Measurements from ENCODE around the gene LY6G5B.

LY6G5B gene

DNA sequence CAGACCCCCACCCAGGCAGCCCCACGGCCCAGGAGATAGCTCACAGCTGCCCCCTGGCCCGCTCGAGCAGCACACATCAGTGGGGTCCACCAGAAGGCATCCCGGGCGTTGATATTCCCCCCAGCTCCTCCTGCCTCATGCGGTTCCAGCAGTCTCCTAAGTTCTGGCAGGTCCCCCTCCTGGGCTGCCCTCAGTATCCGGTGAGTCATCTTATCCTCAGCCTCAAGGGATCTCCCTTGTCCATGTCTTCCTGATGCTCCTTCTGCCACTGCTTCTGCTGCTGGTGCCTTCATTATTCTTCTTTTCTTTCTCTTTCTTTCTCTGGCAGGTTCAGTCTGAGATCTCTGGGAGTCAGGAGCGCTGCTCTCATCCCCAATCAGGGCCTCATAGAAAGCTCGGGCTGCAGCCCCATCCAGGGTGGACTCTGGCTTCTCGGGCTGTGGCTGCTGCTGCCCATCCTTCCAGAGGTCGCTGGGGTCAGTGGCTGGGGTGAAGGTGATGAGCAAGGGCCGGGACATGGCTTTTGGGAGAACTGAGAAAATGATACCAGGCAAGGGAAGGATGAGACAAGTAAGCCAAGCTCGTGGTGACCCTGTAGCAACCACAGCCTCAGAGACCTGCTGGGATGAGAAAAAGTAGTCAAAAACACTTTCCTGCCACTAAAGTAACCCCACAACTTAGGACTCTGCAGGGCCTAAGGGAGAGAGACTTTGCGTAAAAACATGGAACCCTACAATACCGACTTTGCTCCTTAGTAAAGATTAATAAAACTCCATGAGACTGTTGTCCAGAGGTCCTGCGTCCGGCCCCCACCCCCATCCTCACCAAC lies 5.6 kb upstream of the LY6G5B start:
- H3K27me3 ChIP-seq (ENCODE audit: low read depth, low read length): no peaks in the 10 kb centered on the region
- H3K9me3 ChIP-seq (ENCODE audit: insufficient read depth, low read length): peaks cover 3% of the 10 kb centered on the region; the same call in 1 of the 2 replicates
- H3K4me3 ChIP-seq (ENCODE audit: low read length): peak overlapping the region; percentile 100
- H3K4me2 ChIP-seq (ENCODE audit: low read length): peak overlapping the region; percentile 96
- H3K79me2 ChIP-seq (ENCODE audit: low read length): peaks cover 56% of the 10 kb centered on the region
- H4K20me1 ChIP-seq (ENCODE audit: insufficient read depth, low read length): no peaks in the 10 kb centered on the region
- H3K27ac ChIP-seq (ENCODE audit: low read length): peak overlapping the region; percentile 98
- H3K36me3 ChIP-seq (replicated peaks; ENCODE audit: low read depth, low read length): peaks cover 30% of the 10 kb centered on the region
- peaks cover 37% of the 10 kb centered on the region for H3K4me1 ChIP-seq (ENCODE audit: low read length)
- peak overlapping the region; percentile 100 for H3K9ac ChIP-seq (ENCODE audit: low read length)
- H2AFZ ChIP-seq (ENCODE audit: low read depth, low read length): 0 out of 2 replicates have a peak overlapping the region, but pooled peaks have one; percentile 54
- TF ChIP-seq EZH2phosphoT487 (IDR thresholded peaks at IDR 0.05; ENCODE audit: low read depth) (no peak), CTCF (IDR thresholded peaks at IDR 0.05; ENCODE audit: low read depth, low read length) (no peak)

GRCh38 chr6:31664790-31665500 lies 4.8 kb upstream of the LY6G5B start, which contains the start of gene GPANK1:
Gene GPANK1, minus strand, starts transcription at chr6:31664997. Its CDS starts 519 bp downstream, at chr6:31664478.
- Histone ChIP-seq H3K9ac (ENCODE audit: low read length) (peak within 1 kb of the TSS; percentile 100), H2AFZ (ENCODE audit: low read depth, low read length) (peak within 1 kb of the TSS; percentile 54; the same call in 1 of the 2 replicates), H3K9me3 (ENCODE audit: insufficient read depth, low read length) (peaks cover 3% of the 10 kb centered on the region; the same call in 1 of the 2 replicates), H3K4me1 (ENCODE audit: low read length) (peaks cover 30% of the 10 kb centered on the region), H3K79me2 (ENCODE audit: low read length) (peaks cover 48% of the 10 kb centered on the region), H3K27ac (ENCODE audit: low read length) (peak within 1 kb of the TSS; percentile 98), H3K4me3 (ENCODE audit: low read length) (peak within 1 kb of the TSS; percentile 100), H3K4me2 (ENCODE audit: low read length) (peak within 1 kb of the TSS; percentile 96), H3K27me3 (ENCODE audit: low read depth, low read length) (no peaks in the 10 kb centered on the region), H4K20me1 (ENCODE audit: insufficient read depth, low read length) (no peaks in the 10 kb centered on the region), H3K36me3 (replicated peaks; ENCODE audit: low read depth, low read length) (peaks cover 34% of the 10 kb centered on the region)
- TF ChIP-seq CTCF (IDR thresholded peaks at IDR 0.05; ENCODE audit: low read depth, low read length) (no peak), EZH2phosphoT487 (IDR thresholded peaks at IDR 0.05; ENCODE audit: low read depth) (no peak)

DNA sequence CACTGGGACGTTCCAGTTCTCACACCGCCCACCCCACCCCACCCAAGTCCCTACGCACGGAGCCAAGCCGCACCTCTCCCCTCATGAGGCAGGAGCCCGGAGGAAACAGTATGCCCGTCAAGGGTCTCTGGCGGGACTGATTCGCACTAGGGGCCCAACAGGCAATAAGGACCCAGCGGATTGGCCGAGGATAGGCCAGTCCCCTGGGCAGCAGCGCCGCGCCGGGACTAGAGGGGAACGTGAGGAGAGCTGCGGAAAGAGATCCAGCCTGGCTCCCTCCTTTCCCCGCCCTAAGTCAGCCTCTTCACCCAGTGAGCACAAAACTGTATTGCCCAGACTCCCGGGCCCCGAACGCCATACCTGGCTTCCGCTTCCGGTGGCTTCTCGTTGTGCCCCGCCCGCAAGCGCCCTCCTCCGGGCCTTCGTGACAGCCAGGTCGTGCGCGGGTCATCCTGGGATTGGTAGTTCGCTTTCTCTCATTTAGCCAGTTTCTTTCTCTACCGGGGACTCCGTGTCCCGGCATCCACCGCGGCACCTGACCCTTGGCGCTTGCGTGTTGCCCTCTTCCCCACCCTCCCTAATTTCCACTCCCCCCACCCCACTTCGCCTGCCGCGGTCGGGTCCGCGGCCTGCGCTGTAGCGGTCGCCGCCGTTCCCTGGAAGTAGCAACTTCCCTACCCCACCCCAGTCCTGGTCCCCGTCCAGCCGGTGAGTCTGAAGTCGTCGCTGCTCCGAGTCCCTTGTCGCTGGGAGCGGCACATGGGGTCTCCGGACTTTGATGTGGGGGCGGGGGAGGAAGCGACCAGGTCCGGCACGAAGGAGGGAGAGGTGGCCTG lies 4.1 kb upstream of the LY6G5B start, which contains the start of gene CSNK2B:
CSNK2B (plus strand) TSS at position 580 of the 836 bp plus-strand sequence. CDS start 752 bp downstream, outside the sequence.
- Histone ChIP-seq H3K9ac (ENCODE audit: low read length) (peak within 1 kb of the TSS; percentile 100), H4K20me1 (ENCODE audit: insufficient read depth, low read length) (no peaks in the 10 kb centered on the region), H3K36me3 (replicated peaks; ENCODE audit: low read depth, low read length) (peaks cover 37% of the 10 kb centered on the region), H2AFZ (ENCODE audit: low read depth, low read length) (peak within 1 kb of the TSS; percentile 54; the same call in 1 of the 2 replicates), H3K79me2 (ENCODE audit: low read length) (peaks cover 42% of the 10 kb centered on the region), H3K27me3 (ENCODE audit: low read depth, low read length) (no peaks in the 10 kb centered on the region), H3K9me3 (ENCODE audit: insufficient read depth, low read length) (peaks cover 3% of the 10 kb centered on the region; the same call in 1 of the 2 replicates), H3K4me1 (ENCODE audit: low read length) (peaks cover 29% of the 10 kb centered on the region), H3K27ac (ENCODE audit: low read length) (peak within 1 kb of the TSS; percentile 98), H3K4me3 (ENCODE audit: low read length) (peak within 1 kb of the TSS; percentile 100), H3K4me2 (ENCODE audit: low read length) (peak within 1 kb of the TSS; percentile 96)
- no peak for TF ChIP-seq EZH2phosphoT487 (IDR thresholded peaks at IDR 0.05; ENCODE audit: low read depth)
- no peak for TF ChIP-seq CTCF (IDR thresholded peaks at IDR 0.05; ENCODE audit: low read depth, low read length)

Measured in OCI-LY3 (cell line).